SJSA1 (cell line): Measurements from ENCODE around the gene ADGRA3. TPM values are rescaled to one million over a fixed set of nuclear protein-coding genes. Genes with fewer than 3 reads are reported as not detected.
"Not testable (repeated sequence)": the region's sequence is repeated elsewhere in the genome, so short reads cannot be mapped to it uniquely, and the experiment has no call there.

Source experiments
- DNase-seq, 2 experiments: peaks; one replicate each; pipeline ENCODE4 v3.0.0-alpha.2; 2015 to 2020; ENCODE audit warnings: low spot score in 2 of 2, low read depth in 1 of 2
- H3K27ac ChIP-seq: fragments of 250-450 bp; sonication (Bioruptor Pico); 2 replicates; pipeline ENCODE4 v1.5.1; 2020; ENCODE audit warnings: mild to moderate bottlenecking, moderate library complexity
- H3K27me3 ChIP-seq: fragments of 250-450 bp; sonication (Bioruptor Pico); replicated peaks from 2 replicates; pipeline ENCODE4 v1.5.1; 2020; ENCODE audit warnings: mild to moderate bottlenecking, moderate library complexity
- H3K36me3 ChIP-seq: fragments of 250-450 bp; sonication (Bioruptor Pico); 2 replicates; pipeline ENCODE4 v1.5.1; 2020; ENCODE audit warnings: mild to moderate bottlenecking
- H3K4me1 ChIP-seq: fragments of 250-450 bp; sonication (Bioruptor Pico); replicated peaks from 2 replicates; pipeline ENCODE4 v1.6.1; 2021; ENCODE audit warnings: mild to moderate bottlenecking
- H3K4me3 ChIP-seq: fragments of 250-450 bp; sonication (Bioruptor Pico); 2 replicates; pipeline ENCODE4 v1.5.1; 2020; ENCODE audit warnings: mild to moderate bottlenecking
- H3K9me3 ChIP-seq: fragments of 250-450 bp; sonication (Bioruptor Pico); replicated peaks from 2 replicates; pipeline ENCODE4 v1.5.1; 2020; ENCODE audit warnings: mild to moderate bottlenecking
- total RNA-seq: library from RNA; depleted of rRNA; stranded (reverse); fragments of >200 nt; shearing (Covaris generic); gene quantifications from 2 replicates; pipeline ENCODE4 v1.2.3, GENCODE V29; 2014

The ADGRA3 gene
- total RNA-seq, 1 experiment from 2014 or later, result 9.4 TPM

DNA sequence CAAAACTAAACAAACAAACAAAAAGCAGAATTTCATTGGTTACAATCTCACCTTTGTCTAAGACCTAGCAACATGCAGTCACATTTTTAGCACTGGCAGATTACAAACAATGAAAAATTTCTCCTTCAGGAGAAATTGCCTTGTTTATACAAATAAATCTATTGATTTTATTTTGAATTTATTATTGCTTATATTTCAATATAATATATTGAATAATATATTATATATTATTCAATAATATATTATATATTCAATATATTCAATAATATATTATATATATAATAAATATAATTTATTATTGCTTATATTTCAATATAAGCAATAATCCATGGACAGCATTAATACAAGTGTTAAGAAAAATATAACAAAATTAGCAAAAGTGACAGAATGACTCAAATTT lies 131.7 kb downstream of the ADGRA3 start:
- Histone ChIP-seq H3K27ac (no peak overlapping the region), H3K4me3 (no peak overlapping the region), H3K9me3 (no peaks in the 10 kb centered on the region), H3K4me1 (peaks cover 4% of the 10 kb centered on the region; the same call in 1 of the 2 replicates), H3K36me3 (no peaks in the 10 kb centered on the region), H3K27me3 (no peaks in the 10 kb centered on the region)
- DNase-seq, result no peak

DNA sequence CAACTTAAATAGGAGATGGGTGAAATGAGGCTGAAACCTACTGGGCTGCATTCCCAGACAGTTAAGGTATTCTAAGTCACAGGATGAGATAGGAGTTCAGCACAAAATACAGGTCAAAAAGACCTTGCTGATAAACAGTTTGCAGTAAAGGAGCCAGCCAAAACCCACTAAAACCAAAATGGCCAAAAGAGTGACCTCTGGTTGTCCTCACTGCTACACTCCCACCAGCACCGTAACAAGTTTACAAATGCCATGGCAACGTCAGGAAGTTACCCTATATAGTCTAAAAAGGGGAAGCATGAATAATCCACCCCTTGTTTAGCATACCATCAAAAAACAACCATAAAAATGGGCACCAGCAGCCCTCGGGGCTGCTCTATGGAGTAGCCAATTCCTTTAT lies 133.7 kb downstream of the ADGRA3 start:
- not testable (repeated sequence) for H3K4me1 ChIP-seq, H3K36me3 ChIP-seq, H3K27ac ChIP-seq, H3K27me3 ChIP-seq, H3K9me3 ChIP-seq, DNase-seq, H3K4me3 ChIP-seq

DNA sequence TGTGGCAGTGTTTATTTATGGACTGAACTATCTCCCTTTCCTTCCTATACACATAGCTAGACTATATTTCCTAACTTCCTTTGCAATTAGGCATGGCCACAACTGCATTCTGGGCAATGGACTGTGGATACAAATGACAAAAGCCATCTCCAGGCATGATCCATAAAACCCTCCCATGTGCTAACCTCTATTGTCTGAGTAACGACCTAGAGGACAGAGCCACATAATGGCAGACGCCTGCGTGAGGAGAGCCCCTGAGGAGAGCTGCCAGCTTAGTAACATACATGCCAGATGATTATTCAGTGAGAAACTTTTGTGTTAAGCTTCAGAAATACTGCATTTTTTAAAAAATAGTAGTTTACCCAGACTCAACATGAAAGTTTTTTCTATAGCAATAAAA lies 142.9 kb downstream of the ADGRA3 start:
- Histone ChIP-seq H3K9me3 (no peaks in the 10 kb centered on the region), H3K4me3 (no peak overlapping the region), H3K27me3 (no peaks in the 10 kb centered on the region), H3K36me3 (no peaks in the 10 kb centered on the region), H3K4me1 (no peaks in the 10 kb centered on the region), H3K27ac (no peak overlapping the region)
- no peak for DNase-seq

DNA sequence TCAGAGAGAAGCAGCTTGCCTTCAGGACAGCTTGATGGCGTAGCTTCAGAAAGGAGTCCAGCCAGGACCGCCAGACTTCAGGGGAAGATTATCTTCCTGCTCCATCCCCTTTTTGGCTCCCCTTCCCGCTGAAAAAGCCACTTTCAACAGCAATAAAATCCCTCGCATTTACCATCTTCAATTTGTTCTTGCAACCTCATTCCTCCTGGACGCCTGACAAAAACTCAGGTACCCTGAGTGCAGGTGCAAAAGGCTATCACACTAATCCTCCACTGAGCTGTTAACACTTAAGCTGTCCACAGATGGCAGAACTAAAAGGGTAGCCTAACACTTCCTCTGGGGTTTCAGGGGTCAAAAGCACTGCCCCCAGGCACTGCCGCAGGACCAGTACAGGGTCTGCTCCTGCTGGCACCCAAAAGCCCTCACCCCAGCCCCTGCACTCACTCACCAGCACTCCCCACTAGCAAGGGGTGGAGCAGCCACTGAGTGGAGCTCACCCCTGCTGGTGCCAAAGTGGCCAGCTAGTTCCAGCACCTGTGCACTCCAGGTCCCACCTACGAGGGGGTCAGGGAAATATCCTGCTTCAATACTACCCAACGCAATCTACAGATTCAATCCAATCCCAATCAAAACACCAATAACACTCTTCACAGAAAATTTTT lies 145.8 kb downstream of the ADGRA3 start:
- Histone ChIP-seq H3K4me1 (no peaks in the 10 kb centered on the region), H3K36me3 (no peaks in the 10 kb centered on the region), H3K9me3 (no peaks in the 10 kb centered on the region), H3K27ac (no peak overlapping the region), H3K27me3 (no peaks in the 10 kb centered on the region), H3K4me3 (no peak overlapping the region)
- no peak for DNase-seq

DNA sequence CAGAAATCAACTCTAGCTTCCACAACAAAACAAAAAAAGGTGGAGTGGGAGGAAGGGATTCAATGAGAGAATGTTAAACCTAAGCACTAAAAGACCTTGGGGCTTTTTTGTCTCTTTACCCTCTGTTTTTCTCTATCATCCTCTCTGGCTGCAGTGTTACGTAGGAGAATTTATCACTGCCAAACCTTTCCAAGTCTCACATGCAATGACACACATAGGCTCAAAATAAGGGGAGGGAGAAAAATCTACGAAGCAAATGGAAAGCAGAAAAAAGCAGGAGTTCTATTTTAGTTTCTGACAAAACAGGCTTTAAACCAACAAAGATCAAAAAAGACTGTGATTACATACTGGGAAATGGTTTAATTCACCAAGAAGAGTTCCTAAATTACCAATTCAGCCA lies 152.1 kb downstream of the ADGRA3 start:
- Histone ChIP-seq H3K4me3 (no peak overlapping the region), H3K27ac (no peak overlapping the region)
- no peak for DNase-seq

DNA sequence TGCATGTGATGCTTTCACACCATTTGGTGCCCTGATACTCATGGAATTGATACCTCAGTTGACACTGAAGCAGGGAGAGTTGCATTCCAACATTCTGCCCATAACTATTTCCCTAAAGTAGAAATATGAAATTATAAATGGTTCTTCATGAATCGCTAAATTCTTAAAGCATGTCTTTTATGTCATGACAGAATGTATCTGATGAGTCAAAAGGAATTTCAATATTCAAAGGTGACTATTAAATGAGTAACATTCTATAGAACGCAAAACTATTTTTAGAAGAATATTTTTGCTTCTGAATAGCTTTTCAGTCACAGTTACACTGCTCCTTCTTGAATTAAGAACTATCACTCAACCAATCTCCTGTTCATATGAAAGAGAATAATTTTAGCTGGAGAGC lies 152.8 kb downstream of the ADGRA3 start:
- no peak overlapping the region for H3K4me3 ChIP-seq
- no peak for DNase-seq

More for the DNA sequence above, 152.1 kb downstream of the ADGRA3 start:
- Histone ChIP-seq H3K4me1 (no peaks in the 10 kb centered on the region), H3K27me3 (no peaks in the 10 kb centered on the region), H3K36me3 (no peaks in the 10 kb centered on the region), H3K9me3 (no peaks in the 10 kb centered on the region)

DNA sequence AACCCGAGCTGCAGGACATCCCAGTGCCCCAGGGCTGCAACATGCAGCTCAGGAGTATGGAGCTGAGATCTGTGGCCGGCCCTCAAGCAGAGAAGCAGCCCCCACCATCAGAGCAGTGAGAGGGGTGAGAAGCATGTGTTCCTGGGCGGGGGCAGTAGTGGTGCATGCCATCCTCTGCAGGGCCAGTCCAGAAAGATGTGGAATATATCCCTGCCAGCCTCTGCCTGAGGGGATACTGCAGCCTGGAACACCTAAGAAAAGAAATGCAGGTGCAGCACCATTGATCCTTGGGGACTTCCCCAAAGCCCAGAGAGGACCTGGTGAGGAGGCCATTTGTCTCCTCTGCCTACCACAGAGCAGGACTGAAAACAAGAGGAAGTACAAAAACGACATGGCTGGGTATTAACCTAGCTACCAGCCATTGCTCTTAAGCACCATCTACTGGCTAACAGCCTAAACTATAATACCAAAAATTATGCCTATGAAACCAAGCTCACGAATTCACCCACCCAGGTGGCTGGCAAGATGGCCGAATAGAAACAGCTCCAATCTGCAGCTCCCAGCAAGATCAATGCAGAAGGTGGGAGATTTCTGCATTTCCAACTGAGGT lies 158.8 kb downstream of the ADGRA3 start:
- Histone ChIP-seq H3K27me3 (no peaks in the 10 kb centered on the region), H3K36me3 (no peaks in the 10 kb centered on the region), H3K4me3 (no peak overlapping the region), H3K4me1 (no peaks in the 10 kb centered on the region), H3K27ac (no peak overlapping the region), H3K9me3 (no peaks in the 10 kb centered on the region)
- peak in 1 of 2 experiments; percentile 0 for DNase-seq

More for the DNA sequence above, 152.8 kb downstream of the ADGRA3 start:
- H3K4me1 ChIP-seq, result no peaks in the 10 kb centered on the region
- H3K27ac ChIP-seq, result no peak overlapping the region
- no peaks in the 10 kb centered on the region for H3K27me3 ChIP-seq
- no peaks in the 10 kb centered on the region for H3K36me3 ChIP-seq
- H3K9me3 ChIP-seq, result no peaks in the 10 kb centered on the region

DNA sequence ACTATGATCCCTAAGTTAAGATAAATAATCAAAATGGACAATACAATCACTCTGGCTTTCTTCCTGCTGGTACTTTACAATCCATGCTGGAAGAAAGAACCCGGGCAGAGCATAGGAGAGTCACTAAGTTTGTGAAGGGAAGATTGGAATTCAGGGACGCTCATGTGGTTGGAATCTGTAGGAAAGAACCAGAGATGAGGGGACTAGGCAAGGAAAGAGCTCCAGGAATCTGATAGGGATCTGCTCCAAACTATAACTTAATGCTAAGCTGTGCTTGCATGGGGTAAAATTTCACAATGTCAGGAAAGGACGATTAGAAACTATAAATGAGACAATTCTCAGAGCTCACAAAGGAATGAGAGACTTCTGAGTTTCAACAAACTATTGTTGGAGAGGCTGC lies 167.5 kb downstream of the ADGRA3 start:
- no peaks in the 10 kb centered on the region for H3K27me3 ChIP-seq
- no peak overlapping the region for H3K27ac ChIP-seq
- no peaks in the 10 kb centered on the region for H3K4me1 ChIP-seq
- H3K36me3 ChIP-seq, result no peaks in the 10 kb centered on the region
- H3K4me3 ChIP-seq, result no peak overlapping the region
- no peak for DNase-seq
- H3K9me3 ChIP-seq, result no peaks in the 10 kb centered on the region

DNA sequence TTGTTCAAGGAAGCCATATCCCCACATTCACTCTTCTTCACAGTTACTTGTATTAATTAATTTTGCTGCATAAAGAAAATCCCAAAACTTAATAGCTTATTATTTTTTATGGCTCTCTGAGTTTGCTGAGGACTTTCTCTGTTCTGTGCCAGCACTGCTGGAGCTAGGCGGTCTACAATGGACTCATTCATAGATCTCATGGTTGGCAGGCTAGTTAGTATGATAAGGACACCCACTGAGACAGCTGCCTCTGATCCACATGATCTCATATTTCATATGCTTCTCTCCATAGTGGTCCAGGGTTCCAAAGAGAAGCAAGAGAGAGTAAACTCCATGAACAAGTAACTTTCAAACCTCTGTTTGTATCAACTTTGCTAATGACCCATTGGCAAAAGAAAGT lies 170.2 kb downstream of the ADGRA3 start:
- DNase-seq, result no peak
- Histone ChIP-seq H3K36me3 (no peaks in the 10 kb centered on the region), H3K27me3 (no peaks in the 10 kb centered on the region), H3K27ac (no peak overlapping the region), H3K4me1 (no peaks in the 10 kb centered on the region), H3K4me3 (no peak overlapping the region), H3K9me3 (no peaks in the 10 kb centered on the region)

DNA sequence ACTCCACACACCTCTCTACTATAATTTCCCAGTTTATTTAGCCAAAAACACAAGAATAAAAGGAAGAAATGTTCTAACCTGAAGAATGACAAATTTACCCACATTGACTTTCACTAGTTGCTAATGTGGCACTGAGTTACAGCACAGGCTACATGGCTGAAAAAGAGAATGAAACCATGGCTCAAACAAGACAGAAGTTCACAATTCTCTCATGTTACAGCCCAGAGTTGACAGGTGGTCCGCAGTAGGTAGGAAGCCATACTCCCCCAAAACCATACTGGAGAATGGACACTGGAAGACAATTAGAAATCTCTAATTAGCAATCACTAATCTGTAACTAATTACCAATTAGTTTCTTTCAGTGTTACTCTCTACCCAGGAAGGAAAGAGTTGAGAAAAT lies 170.8 kb downstream of the ADGRA3 start:
- no peaks in the 10 kb centered on the region for H3K9me3 ChIP-seq
- no peak overlapping the region for H3K4me3 ChIP-seq
- no peak overlapping the region for H3K27ac ChIP-seq
- no peaks in the 10 kb centered on the region for H3K27me3 ChIP-seq
- H3K36me3 ChIP-seq, result no peaks in the 10 kb centered on the region
- H3K4me1 ChIP-seq, result no peaks in the 10 kb centered on the region
- no peak for DNase-seq

DNA sequence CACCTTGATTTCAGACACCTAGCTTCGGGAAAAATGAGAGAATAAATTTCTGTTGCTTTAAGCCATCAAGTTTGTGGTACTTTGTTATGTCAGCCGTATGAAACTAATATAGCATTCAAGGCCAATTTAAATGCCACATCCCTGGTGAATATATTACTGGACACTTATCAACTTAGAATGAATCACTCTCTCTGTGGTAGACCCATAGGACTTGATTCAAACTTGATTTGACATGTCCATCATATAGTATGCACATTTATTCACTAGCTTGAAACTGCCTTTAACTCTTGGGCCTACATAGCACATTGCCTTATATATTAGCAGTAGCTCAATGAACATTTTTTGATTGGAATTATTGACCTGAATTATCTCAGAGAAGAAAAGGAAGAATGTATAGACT lies 172.3 kb downstream of the ADGRA3 start:
- Histone ChIP-seq H3K9me3 (no peaks in the 10 kb centered on the region), H3K36me3 (no peaks in the 10 kb centered on the region), H3K27me3 (no peaks in the 10 kb centered on the region), H3K27ac (no peak overlapping the region), H3K4me3 (no peak overlapping the region), H3K4me1 (no peaks in the 10 kb centered on the region)
- no peak for DNase-seq

DNA sequence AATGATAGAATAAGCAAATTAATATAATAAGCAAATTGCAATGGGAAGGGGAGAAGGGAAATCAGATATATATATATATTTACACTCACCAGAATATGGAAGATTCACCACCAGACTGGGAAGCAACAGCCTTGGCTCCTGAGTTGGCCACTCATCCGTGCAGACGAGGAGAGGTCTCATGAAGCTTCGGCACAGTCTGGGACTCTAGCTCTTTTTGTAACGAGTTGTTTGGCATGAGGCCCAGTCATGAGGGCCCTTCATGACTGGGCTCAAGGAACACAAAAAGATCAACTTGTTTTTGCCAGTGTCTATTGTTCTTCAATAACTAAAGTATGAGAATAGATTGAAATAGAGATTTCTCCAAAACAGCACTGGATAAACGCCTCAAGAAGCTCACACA lies 176.4 kb downstream of the ADGRA3 start:
- Histone ChIP-seq H3K27me3 (no peaks in the 10 kb centered on the region), H3K4me3 (no peak overlapping the region), H3K9me3 (no peaks in the 10 kb centered on the region), H3K27ac (no peak overlapping the region), H3K36me3 (no peaks in the 10 kb centered on the region), H3K4me1 (no peaks in the 10 kb centered on the region)
- no peak for DNase-seq

DNA sequence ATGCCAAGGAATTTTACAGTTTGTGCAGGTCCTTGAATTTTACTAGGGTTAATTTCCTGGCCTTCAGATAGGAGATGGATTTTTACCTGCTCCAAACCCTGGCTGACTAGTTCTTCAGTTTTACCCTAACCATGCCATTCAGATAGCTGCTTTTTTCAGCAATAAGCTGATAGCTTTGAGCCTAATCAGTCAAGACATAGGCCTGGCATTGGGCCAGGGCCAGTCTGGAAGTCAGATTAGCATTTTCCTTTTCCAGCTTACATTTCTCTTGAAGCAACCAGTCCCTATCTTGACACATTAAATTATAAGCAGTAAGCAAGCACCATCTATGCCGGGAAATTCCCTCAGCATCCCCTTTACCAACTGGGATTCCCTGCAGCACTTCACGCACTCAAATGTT lies 177.1 kb downstream of the ADGRA3 start:
- Histone ChIP-seq H3K9me3 (no peaks in the 10 kb centered on the region), H3K4me3 (no peak overlapping the region), H3K4me1 (no peaks in the 10 kb centered on the region), H3K36me3 (no peaks in the 10 kb centered on the region), H3K27ac (no peak overlapping the region), H3K27me3 (no peaks in the 10 kb centered on the region)
- DNase-seq, result no peak
